ENCODE measurements around the gene APOL2. TPM values are rescaled to one million over a fixed set of nuclear protein-coding genes. Genes with fewer than 3 reads are reported as not detected.

The APOL2 gene
- total RNA-seq, 2 experiments from 2014 or later, result 82.3 to 83.0 TPM

DNA sequence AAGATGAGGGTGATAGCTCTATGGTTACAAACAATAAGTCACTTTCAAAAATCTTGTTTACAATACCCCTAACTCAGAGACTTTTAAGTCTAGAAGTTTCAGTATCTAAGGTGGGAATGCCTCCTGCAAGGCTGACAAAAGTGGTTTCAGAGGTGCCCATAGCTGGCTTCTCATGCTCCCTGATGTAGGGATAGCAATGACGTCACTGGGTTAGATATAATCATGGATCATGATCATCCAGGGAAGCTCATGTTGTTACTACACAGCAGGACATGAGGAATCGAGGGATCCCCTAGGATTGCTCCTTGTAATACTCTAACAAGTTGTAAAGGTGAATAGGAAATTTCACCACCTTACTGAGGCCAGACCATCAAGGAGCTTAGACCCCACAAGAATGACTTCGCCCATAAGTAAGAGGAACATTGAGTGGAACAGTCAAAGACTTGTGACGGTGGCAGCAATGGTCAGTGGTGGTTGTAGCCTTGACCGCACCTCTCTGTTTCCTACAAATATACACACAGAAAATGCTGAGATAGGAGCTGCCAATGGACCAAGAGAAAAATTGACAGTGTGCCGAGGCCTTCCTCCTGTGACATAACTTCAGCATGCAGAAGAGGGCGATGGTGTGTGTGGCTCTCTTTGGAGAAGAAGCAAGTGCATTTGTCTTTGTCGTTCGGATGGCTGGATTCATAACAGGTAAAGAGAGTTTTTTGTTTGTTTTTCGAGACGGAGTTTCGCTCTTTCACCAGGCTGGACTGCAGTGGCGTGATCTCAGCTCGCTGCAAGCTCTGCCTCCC lies 53.3 kb downstream of the APOL2 start:
- ChIA-PET POLR2A (interaction anchor here (1.0 to 1.4 kb wide), 3 partner anchors 12 to 53 kb away, joined by 3 to 6 read pairs (median 3); partner anchors contain the start of gene APOL2), CTCF (interaction anchor here (1.8 kb wide), 1 partner anchor 120 kb away, joined by 4 read pairs; no protein-coding TSS in a partner anchor)
- H3K4me3 Mint-ChIP-seq, result no peak overlapping the region
- peaks cover 13% of the 10 kb centered on the region for H3K27me3 Mint-ChIP-seq
- H3K9me3 Mint-ChIP-seq, result no peaks in the 10 kb centered on the region
- no peaks in the 10 kb centered on the region for H3K4me1 Mint-ChIP-seq
- H3K36me3 Mint-ChIP-seq (ENCODE audit: low read depth), result peaks cover 2% of the 10 kb centered on the region
- no peak for DNase-seq
- H3K27ac Mint-ChIP-seq, result no peak overlapping the region

DNA sequence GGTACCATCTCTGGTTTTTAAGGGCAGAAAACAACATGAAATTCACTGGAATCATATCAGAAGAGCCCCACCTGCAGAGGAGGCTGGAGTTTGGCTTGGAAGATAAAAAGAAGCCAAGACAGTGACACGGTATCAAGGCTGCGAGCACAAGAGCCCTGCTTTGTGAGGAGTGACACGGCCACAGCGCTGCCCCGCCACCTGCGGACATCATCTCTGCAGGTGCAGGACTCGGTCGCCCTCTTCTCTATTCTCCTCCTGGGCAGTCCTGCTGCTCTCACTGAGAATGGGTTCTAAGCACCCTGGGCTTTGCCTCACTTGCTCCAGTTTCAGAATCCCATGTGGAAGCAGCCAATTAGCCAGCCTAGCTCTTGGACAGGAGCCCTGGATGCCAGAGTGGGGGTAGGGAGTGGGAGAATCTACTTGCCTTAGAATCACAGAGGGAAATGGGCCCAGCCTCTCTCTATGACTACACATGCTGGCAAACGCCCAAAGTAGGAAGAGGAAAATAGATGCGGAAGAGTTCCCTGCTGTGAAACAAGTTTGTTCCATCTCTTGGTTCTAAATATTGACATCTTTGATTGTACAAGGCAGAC lies 54.8 kb downstream of the APOL2 start:
- Mint-ChIP-seq H3K9me3 (no peaks in the 10 kb centered on the region), H3K4me3 (no peak overlapping the region), H3K27ac (no peak overlapping the region), H3K27me3 (peaks cover 9% of the 10 kb centered on the region), H3K4me1 (peaks cover 2% of the 10 kb centered on the region), H3K36me3 (ENCODE audit: low read depth) (no peaks in the 10 kb centered on the region)
- POLR2A ChIA-PET, result no interaction called here
- DNase-seq, result no peak
- CTCF ChIA-PET, result interaction anchor here (1.9 kb wide), 1 partner anchor 302 kb away, joined by 4 read pairs; no protein-coding TSS in a partner anchor

DNA sequence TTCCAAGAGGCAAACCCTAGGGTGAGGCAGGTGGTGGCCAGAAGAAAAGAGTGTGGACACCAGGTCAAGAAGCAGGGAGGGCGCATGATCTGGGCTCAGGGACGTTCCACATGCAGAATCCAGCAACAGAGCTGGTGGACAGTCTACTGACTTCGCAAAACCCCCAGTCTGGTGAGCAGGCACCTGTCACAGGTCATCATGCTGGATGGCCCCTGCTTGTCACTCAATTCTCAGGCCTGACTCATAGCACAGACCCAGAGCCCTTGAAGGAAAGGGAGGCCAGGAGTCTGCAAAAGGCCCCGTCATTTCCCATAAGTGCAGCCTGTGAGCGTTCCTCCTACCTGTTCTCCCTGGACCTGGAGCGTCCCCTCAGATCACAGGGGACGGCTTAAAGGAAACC lies 55.9 kb downstream of the APOL2 start:
- no peaks in the 10 kb centered on the region for H3K9me3 Mint-ChIP-seq
- CTCF ChIA-PET, result interaction anchor here (1.9 kb wide), 1 partner anchor 303 kb away, joined by 4 read pairs; no protein-coding TSS in a partner anchor
- no peak overlapping the region for H3K27ac Mint-ChIP-seq
- DNase-seq, result no peak
- POLR2A ChIA-PET, result no interaction called here
- peaks cover 9% of the 10 kb centered on the region for H3K27me3 Mint-ChIP-seq
- no peaks in the 10 kb centered on the region for H3K36me3 Mint-ChIP-seq (ENCODE audit: low read depth)
- H3K4me3 Mint-ChIP-seq, result no peak overlapping the region
- peaks cover 2% of the 10 kb centered on the region for H3K4me1 Mint-ChIP-seq

DNA sequence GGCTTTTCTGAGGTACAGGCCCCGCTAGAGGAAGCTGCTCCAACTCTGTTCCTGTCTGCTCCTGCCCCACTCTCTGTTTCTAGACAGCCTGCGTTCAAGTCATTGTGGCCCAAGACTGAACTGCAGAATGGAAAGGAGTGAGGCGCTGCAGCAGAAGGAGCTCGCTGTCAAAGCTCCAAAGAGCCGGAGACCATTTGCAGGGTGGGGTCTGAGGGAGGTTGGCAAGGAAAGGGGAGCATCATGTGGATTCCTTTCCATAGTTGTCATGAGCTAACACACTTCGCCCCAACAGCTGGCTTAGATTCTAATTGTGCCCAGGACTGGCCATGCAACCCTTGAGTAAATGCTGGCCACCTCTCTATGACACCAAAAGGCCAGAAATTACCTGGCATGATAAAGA lies 56.5 kb downstream of the APOL2 start:
- POLR2A ChIA-PET, result no interaction called here
- H3K27me3 Mint-ChIP-seq, result peaks cover 6% of the 10 kb centered on the region

DNA sequence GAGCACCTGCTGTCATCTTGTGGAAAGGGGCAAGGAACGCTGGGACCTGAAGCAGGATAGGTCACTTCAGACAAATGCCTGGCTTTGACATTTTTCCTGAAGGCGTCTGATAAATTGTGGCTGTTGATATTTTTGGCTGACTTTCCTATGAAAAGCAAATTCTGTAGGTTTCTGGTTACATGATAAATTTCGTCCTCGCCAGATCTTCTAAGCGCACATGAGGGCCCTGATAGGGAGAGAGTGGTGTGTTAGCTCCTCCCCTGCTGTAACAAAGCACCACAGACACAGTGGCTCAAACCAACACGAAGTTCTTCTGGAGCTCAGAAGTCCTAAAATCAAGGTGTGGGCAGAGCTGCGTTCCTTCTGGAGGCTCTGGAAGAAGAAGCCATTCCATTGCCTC lies 57.3 kb downstream of the APOL2 start:
- peaks cover 2% of the 10 kb centered on the region for H3K4me1 Mint-ChIP-seq
- no peaks in the 10 kb centered on the region for H3K36me3 Mint-ChIP-seq (ENCODE audit: low read depth)
- ChIA-PET CTCF (interaction anchor here (0.9 to 1.4 kb wide), 4 partner anchors 13 to 116 kb away, joined by 3 to 4 read pairs (median 4); no protein-coding TSS in a partner anchor), POLR2A (no interaction called here)
- H3K27ac Mint-ChIP-seq, result no peak overlapping the region
- H3K4me3 Mint-ChIP-seq, result no peak overlapping the region
- no peaks in the 10 kb centered on the region for H3K9me3 Mint-ChIP-seq
- H3K27me3 Mint-ChIP-seq, result peaks cover 6% of the 10 kb centered on the region
- no peak for DNase-seq

More for the DNA sequence above, 56.5 kb downstream of the APOL2 start:
- no peak overlapping the region for H3K27ac Mint-ChIP-seq
- CTCF ChIA-PET, result interaction anchor here (1.9 kb wide), 1 partner anchor 303 kb away, joined by 4 read pairs; no protein-coding TSS in a partner anchor
- H3K4me3 Mint-ChIP-seq, result no peak overlapping the region
- DNase-seq, result no peak
- peaks cover 2% of the 10 kb centered on the region for H3K4me1 Mint-ChIP-seq
- H3K9me3 Mint-ChIP-seq, result no peaks in the 10 kb centered on the region
- no peaks in the 10 kb centered on the region for H3K36me3 Mint-ChIP-seq (ENCODE audit: low read depth)

DNA sequence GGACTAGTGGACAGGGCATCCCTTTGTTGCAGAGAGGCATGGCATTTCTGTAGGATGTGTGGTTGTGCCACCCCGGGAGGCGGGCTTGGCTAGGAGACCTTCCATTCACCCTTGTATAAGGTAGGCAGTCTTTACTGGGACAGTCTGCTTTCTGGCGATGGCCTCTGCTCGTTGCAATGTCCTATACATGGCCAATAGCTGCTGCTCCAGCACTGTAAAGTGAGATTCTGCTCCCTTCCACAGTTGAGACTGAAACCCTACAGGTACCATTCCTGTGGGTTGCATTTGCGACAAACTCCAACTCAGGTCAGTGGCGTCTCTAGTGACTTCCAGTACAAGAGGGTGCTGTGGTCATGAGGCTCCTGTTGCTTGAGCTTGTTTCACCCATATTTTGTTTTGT lies 58.4 kb downstream of the APOL2 start:
- no peak overlapping the region for H3K4me3 Mint-ChIP-seq
- CTCF ChIA-PET, result interaction anchor here (0.6 to 3.3 kb wide), 12 partner anchors 16 to 109 kb away, joined by 3 to 16 read pairs (median 4); partner anchors contain the start of genes APOL2 and APOL3
- peaks cover 2% of the 10 kb centered on the region for H3K4me1 Mint-ChIP-seq
- no peaks in the 10 kb centered on the region for H3K9me3 Mint-ChIP-seq
- POLR2A ChIA-PET, result interaction anchor here (1.2 to 1.4 kb wide), 2 partner anchors 18 to 39 kb away, joined by 3 to 5 read pairs; no protein-coding TSS in a partner anchor
- DNase-seq, result no peak
- H3K27me3 Mint-ChIP-seq, result peaks cover 3% of the 10 kb centered on the region
- no peaks in the 10 kb centered on the region for H3K36me3 Mint-ChIP-seq (ENCODE audit: low read depth)
- H3K27ac Mint-ChIP-seq, result no peak overlapping the region

DNA sequence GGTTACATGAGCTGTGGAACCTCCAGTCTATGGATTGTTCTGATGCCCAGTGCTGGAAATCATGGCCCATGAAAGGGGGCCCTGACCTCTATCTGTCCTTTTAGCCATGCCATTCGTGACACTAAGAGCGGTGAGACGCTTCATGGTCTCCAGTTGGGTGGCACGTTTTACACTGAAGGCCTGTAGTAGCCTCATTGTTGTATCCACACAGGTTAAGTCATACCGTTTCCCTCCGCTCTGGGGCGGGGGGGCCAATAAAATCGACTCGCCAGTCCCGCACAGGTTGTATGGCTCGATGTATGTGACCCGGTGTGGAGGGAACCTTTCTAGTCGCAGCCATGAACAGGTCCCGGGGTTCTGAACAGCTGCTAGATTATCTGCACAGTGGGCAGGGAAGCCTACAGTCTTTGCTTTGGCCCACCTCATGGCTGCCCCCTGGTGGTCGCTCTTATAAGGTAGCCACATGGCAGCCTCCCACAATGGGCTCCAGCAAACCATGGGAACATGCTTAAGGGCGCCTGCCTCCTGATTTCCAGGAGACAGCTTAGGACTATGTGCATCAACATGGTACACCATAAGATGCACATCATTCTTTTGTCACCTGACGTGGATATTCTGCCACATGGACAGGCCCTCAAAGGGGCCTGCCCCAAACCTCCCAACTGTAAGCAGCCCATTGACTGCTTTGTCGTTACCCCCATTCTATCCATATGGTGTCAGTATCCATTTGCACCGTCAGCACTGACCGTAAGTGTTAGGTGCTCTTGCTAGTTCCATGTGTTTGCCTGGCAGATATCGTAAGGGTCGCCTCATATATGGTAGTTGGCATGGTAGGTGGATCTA lies 59.1 kb downstream of the APOL2 start:
- Mint-ChIP-seq H3K36me3 (ENCODE audit: low read depth) (peaks cover 3% of the 10 kb centered on the region), H3K9me3 (peaks cover 4% of the 10 kb centered on the region), H3K27ac (no peak overlapping the region), H3K27me3 (peaks cover 3% of the 10 kb centered on the region), H3K4me3 (no peak overlapping the region), H3K4me1 (peaks cover 2% of the 10 kb centered on the region)
- POLR2A ChIA-PET, result interaction anchor here (0.7 to 1.4 kb wide), 3 partner anchors 18 to 39 kb away, joined by 3 to 5 read pairs (median 3); partner anchors contain the start of gene APOL3
- peak; percentile 85 for DNase-seq
- CTCF ChIA-PET, result interaction anchor here (0.6 to 3.3 kb wide), 17 partner anchors 18 to 752 kb away, joined by 3 to 16 read pairs (median 5); partner anchors contain the start of genes APOL2 and APOL3

DNA sequence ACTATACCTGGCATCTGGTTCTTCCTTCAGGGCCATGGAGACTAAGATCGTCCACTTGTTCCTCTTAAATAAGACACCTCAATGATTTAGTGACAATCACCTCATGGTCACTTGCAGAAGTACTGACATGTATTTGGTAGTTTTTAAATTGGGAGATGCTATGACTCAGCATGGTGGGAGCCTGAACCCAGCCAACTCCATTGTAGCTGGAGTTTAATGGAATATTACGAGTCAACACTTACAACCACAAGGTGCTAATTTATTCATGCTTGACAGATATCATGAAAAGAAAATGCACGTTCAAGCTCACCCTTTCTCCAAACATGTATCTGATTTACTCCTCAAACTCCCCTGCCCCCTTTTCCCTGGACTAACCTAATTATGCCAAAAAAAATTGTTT lies 62.2 kb downstream of the APOL2 start:
- Mint-ChIP-seq H3K36me3 (ENCODE audit: low read depth) (peaks cover 3% of the 10 kb centered on the region), H3K27ac (no peak overlapping the region), H3K4me1 (peaks cover 2% of the 10 kb centered on the region), H3K27me3 (peaks cover 4% of the 10 kb centered on the region), H3K4me3 (no peak overlapping the region), H3K9me3 (peaks cover 4% of the 10 kb centered on the region)
- ChIA-PET CTCF (interaction anchor here (0.6 to 2.7 kb wide), 8 partner anchors 14 to 1585 kb away, joined by 3 to 21 read pairs (median 5); partner anchors contain the start of genes APOL2 and APOL3), POLR2A (interaction anchor here (1.0 to 1.1 kb wide), 2 partner anchors 17 to 38 kb away, joined by 3 read pairs; partner anchors contain the start of gene APOL3)
- no peak for DNase-seq

Other genes starting within 250 kb of the APOL2 start
- gene RBFOX2, start 210.7 kb downstream of the APOL2 start, total RNA-seq, result 1 to 10 TPM in 1 of 2 experiments, under 1 TPM in 1; 0.83 to 1.4 TPM
- 100 to 1,000 TPM; 119 to 121 TPM for gene APOL3, start 78.8 kb downstream of the APOL2 start, total RNA-seq
- 1 to 10 TPM; 7.5 to 7.6 TPM for gene APOL4, start 37.7 kb downstream of the APOL2 start, total RNA-seq
- gene APOL1, start 13.6 kb upstream of the APOL2 start, total RNA-seq, result 10 to 100 TPM; 63.0 to 64.0 TPM
- gene MYH9, start 148.4 kb upstream of the APOL2 start, total RNA-seq, result 100 to 1,000 TPM; 840 to 865 TPM
- 10 to 100 TPM; 72.3 to 73.2 TPM for gene TXN2, start 242.1 kb upstream of the APOL2 start, total RNA-seq